Urothelium cell line (cell line): ENCODE results near the gene TMEM185A.
"Not testable (repeated sequence)": the region's sequence is repeated elsewhere in the genome, so short reads cannot be mapped to it uniquely, and the experiment has no call there.

ENCODE experiments used
- DNase-seq: peaks from one replicate; pipeline ENCODE4 v3.0.0; 2011; ENCODE audit warnings: low spot score, mixed read lengths
- FAIRE-seq: peaks from 2 replicates; lab custom pipeline; 2011; peaks lifted over from hg19 to GRCh38; lab: Jason Lieb, UNC

TMEM185A gene

DNA sequence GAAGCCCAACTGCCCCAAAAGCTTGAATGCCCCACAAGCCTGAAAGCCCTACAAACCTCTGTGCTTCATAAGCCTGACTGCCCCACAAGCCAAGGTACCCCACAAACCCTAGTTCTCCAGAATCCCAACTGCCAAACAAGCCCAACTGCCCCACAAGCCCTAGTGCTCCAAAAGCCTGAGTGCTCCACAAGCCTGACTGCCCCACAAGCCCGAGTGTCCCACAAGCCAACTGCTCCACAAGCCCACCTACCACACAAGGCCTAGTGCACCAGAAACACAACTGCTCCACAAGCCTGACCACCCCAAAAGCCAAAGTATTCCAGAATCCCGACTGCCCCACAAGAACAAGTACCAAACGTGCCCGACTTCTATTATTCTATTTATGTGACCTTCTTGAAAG lies 68.2 kb downstream of the TMEM185A start:
- FAIRE-seq (no peak), DNase-seq (no peak)

DNA sequence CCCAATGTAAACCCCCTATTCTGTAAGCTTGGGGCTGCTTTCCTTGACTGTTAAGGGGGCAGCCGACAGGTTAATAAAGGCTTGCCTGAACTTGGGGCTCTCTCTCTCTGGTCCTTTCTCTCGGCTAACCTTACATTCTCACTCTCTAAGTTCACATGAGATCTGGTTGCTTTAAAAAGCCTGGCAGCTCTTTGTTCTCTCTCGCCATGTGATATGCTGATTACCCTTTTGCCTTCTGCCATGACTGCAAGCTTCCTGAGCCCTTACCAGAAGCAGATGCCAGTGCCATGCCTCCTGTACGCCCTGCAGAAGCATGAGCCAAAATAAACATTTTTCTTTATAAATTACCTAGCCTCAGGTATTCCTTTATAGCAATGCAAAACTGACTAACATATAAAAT lies 76.3 kb downstream of the TMEM185A start:
- FAIRE-seq, DNase-seq: not testable (repeated sequence)

DNA sequence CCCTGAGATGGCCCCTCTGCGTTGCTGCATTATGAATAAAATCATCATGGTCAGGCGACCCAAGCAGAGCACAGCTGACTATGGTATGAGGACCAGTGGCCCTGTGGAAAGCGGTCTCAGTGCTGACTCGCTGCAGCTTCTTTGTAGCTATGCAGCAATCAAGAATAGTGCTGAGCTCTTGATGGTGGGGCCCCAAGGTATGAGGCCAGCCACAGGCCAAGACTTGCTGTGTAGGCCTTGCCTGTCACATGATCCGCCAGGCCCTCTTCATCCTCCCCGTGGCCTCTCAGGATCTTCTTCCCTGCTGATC lies 79.7 kb downstream of the TMEM185A start:
- DNase-seq, FAIRE-seq: not testable (repeated sequence)

DNA sequence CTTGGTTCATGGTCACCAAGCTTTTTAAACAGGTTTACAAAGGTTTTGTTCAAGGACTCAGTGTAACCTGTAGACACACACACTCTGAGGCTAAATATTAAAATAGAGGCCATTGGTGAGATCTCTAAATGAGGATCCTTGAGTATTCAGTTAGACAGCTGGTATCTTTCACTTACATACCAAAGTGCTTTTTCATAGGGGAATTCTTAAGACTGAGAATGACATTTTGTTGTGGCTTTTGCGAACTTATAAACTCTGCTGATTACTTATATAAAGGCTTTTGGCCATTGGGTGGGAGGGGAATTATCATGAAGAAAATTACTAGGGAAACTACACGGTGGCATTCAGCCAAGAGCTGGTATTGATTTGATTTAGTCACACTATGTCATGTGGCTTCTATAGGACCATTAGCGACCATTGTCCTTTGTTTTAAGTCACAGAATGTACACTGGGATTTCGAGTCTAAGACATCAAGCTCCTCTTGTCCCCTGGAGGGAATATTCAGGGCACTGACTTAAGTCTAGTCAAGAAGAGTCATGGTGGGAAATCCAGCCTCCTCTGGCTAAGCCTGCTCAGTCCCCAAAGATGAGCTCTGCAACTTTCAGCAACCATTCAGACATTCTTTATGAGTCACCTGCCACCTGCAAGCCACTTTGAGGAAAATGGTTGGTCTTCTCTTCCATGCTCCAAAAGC lies 80.2 kb downstream of the TMEM185A start:
- FAIRE-seq, DNase-seq: not testable (repeated sequence)

- DNase-seq, FAIRE-seq: not testable (repeated sequence)
Observed at GRCh38 chrX:149550454-149550853, 81.1 kb downstream of the TMEM185A start.

- not testable (repeated sequence) for FAIRE-seq, DNase-seq
Observed at GRCh38 chrX:149549701-149550100, 81.9 kb downstream of the TMEM185A start, which contains the start of gene HSFX3. TSS of gene HSFX3 (minus strand) at chrX:149549924. CDS start at chrX:149549852, 72 bp downstream.

GRCh38 chrX:149547782-149548181 lies 83.8 kb downstream of the TMEM185A start:
- FAIRE-seq, DNase-seq: not testable (repeated sequence)

DNA sequence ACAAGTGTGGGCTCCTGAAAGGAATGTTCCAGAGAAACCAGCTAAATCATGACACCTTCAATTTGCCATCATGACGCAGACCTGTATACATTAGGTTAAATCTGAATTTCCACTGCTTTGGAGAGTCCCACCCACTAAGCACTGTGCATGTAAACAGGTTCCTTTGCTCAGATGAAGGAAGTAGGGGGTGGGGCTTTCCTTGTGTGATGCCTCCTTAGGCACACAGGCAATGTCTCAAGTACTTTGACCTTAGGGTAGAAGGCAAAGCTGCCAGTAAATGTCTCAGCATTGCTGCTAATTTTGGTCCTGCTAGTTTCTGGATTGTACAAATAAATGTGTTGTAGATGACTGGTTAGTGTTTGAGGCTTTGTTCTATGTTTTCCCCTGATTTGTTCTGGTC lies 84.6 kb downstream of the TMEM185A start:
- not testable (repeated sequence) for FAIRE-seq, DNase-seq
